Measurements from ENCODE around the gene GALNT17.

DNA sequence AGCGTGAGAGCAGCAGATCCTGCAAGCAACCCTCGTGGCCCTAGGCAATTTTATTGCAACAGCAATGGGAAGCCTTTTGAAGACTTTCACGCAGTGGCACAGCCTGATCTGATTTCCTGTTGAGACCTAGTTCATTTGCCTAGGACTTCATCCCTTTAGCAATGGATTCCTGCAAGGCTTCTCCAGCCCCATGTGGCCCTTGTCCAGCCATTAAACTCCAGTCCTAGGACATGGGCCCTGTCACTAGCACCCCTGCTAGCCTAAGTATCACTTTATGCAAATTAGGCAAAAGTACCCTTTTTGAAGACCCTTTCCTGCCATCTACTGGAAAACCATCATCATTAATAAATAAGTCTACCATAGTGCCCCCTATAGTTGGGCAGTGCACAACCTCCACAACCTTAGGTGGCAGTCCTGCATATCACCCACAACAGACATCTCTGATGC is 379.4 kb downstream of the GALNT17 start:
- no peak for TF ChIP-seq EZH2phosphoT487 (IDR thresholded peaks at IDR 0.05; ENCODE audit: low read depth)
- TF ChIP-seq, protein P1, sequence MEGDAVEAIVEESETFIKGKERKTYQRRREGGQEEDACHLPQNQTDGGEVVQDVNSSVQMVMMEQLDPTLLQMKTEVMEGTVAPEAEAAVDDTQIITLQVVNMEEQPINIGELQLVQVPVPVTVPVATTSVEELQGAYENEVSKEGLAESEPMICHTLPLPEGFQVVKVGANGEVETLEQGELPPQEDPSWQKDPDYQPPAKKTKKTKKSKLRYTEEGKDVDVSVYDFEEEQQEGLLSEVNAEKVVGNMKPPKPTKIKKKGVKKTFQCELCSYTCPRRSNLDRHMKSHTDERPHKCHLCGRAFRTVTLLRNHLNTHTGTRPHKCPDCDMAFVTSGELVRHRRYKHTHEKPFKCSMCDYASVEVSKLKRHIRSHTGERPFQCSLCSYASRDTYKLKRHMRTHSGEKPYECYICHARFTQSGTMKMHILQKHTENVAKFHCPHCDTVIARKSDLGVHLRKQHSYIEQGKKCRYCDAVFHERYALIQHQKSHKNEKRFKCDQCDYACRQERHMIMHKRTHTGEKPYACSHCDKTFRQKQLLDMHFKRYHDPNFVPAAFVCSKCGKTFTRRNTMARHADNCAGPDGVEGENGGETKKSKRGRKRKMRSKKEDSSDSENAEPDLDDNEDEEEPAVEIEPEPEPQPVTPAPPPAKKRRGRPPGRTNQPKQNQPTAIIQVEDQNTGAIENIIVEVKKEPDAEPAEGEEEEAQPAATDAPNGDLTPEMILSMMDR (IDR thresholded peaks at IDR 0.05; ENCODE audit: low read depth, low read length) = no peak
